HG02852 (cell line): ENCODE data around the gene KIAA0930.
A peak's percentile ranks its signal among the peaks of the same experiment; 100 is the strongest.

ENCODE experiments used
- ATAC-seq: cut with Tn5 transposase; IDR thresholded peaks from one replicate; pipeline ENCODE4 v1.9.1; 2021; ENCODE audit warnings: mild to moderate bottlenecking, moderate library complexity; ENCODE audit not compliant: unreplicated experiment

Gene KIAA0930

DNA sequence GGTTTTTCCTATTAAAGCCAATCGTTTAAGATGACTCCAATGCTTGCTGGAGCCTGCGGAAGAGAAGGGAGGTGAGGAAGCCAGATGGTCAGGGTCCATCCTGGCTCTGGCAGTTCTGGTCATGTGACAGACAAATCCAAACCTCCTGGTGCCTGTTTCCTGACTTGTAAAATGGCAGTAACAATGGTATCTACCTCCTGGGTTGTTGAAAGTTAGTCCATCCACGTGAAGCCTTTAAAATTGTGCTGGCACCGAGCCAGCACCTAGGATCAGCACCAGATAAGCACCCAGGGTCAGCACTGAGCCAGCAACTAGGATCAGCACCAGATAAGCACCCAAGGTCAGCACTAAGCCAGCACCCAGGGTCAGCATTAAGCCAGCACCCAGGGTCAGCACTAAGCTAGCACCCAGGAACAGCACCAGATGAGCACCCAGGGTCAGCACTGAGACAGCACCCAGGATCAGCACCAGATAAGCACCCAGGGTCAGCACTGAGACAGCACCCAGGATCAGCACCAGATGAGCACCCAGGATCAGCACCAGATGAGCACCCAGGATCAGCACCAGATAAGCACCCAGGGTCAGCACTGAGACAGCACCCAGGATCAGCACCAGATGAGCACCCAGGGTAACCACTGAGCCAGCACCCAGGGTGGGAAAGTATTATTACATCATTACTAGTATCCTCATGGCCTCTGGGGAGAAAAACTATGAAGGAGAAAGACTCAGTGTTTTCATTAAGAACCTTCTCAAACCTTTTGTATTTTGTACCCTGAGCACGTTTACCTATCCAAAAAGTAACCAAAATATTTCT is 17.2 kb downstream of the KIAA0930 start:
- no peak for ATAC-seq

DNA sequence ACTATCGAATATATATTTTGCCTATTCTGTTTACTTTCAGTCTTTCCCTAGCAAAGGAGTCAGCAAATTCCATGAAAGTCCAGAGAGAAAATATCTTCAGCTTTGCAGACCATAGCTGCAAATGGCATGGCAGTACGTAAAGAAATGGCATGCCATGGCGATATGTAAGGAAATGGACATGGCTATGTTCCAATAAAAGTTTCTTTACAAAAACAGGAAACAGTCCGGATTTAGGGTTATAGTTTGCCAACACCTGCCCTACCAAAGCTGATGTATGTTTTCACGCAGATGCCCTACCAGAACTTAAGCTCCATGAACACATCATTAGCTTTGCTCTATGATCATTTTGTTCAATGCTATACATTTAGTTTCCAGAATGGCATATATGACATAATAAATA is 19.5 kb downstream of the KIAA0930 start:
- no peak for ATAC-seq

DNA sequence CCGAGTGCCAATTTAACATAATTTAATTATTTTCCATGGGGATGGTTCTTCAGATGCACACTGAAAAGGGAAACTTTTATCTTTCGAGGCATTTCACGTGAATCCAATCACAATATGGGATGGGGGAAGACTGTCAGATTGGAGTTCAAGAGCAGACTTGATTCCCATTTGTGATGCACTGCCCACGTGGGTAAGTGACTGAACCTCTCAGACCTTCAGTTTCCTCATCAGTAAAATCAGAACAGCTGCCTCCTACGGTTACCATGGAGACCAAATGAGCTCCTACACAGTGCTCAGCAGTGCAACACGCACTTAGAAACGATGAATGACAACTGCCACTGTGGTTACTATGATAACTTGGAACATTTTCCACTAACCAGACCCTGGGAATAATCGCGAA is 21.7 kb downstream of the KIAA0930 start:
- peak; percentile 64 for ATAC-seq

GRCh38 chr22:45217806-45218205 is 22.9 kb downstream of the KIAA0930 start:
- no peak for ATAC-seq

GRCh38 chr22:45217345-45217744 is 23.3 kb downstream of the KIAA0930 start:
- ATAC-seq, result no peak

GRCh38 chr22:45216133-45217003 is 24.3 kb downstream of the KIAA0930 start:
- no peak for ATAC-seq

- ATAC-seq, result no peak
Observed at GRCh38 chr22:45212992-45213751, 27.5 kb downstream of the KIAA0930 start.

GRCh38 chr22:45212306-45212709 is 28.4 kb downstream of the KIAA0930 start:
- no peak for ATAC-seq

DNA sequence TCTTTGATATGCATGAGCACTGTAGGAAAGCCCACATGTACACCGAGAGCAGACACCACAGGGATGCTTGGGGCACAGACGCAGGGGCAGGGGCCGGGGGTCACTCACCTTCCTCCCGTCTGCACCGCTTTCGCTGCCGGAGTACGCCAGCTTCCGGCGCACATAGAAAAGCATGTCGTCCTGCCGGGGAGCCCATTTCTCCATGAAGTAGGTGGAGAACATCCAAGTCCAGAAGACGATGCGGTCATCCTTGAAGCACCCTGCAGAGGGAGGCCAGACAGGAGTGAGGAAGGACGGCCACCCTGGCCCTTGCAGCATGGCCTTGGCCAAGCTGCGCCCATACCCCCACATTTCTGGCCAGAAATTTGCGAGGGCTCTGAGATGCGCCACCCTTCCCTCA is 28.8 kb downstream of the KIAA0930 start:
- no peak for ATAC-seq

GRCh38 chr22:45211435-45211834 is 29.3 kb downstream of the KIAA0930 start:
- no peak for ATAC-seq

GRCh38 chr22:45210991-45211390 is 29.7 kb downstream of the KIAA0930 start:
- no peak for ATAC-seq

DNA sequence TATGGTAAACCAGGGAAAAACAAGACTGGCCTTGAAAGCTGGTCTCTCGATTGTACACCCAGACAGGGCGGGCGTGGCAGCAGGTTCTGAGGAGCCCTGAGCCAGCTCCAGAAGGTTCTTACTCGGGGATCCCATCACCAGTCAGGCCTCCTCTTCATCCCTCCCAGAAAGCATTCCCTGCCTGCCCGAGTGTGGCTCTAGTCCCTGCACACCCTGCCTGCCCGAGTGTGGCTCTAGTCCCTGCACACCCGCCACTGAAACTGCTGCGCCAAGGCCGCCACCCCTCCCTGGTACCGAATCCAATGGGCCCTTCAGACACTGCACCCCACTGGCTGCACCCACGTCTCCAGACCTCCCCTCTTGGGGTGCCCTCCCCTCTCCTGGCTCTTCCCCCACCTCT is 30.1 kb downstream of the KIAA0930 start:
- ATAC-seq, result no peak

- no peak for ATAC-seq
Observed at GRCh38 chr22:45210174-45210573, 30.5 kb downstream of the KIAA0930 start.

- ATAC-seq, result no peak
Observed at GRCh38 chr22:45208993-45209838, 31.5 kb downstream of the KIAA0930 start.

GRCh38 chr22:45208696-45208992 is 32.0 kb downstream of the KIAA0930 start:
- ATAC-seq, result no peak

DNA sequence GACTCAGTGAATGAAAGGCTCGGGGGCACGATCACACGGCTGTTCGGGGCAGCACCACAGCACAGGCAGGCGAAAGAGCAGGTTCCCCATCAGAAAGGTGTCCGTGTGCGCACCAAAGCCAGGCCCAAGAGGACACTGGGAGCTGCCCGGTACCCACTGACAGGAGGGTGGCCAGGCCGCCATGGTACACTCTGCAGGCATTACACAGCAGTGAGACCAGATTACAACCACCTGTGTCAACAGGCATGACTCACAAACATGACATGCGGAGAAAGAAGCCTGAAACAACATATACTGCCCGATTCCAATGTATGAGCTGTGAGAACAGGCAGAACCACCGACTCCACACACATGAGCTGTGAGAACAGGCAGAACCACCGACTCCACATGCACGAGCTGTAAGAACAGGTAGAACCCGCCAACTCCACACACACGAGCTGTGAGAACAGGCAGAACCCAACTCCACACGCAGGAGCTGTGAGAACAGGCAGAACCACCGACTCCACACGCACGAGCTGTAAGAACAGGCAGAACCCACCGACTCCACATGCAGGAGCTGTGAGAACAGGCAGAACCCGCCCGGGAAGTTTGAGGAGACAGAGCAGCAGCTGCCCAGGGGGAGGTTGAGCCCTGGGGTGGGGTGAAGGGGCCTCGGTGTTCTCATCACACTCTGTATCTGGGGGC is 32.6 kb downstream of the KIAA0930 start:
- no peak for ATAC-seq

DNA sequence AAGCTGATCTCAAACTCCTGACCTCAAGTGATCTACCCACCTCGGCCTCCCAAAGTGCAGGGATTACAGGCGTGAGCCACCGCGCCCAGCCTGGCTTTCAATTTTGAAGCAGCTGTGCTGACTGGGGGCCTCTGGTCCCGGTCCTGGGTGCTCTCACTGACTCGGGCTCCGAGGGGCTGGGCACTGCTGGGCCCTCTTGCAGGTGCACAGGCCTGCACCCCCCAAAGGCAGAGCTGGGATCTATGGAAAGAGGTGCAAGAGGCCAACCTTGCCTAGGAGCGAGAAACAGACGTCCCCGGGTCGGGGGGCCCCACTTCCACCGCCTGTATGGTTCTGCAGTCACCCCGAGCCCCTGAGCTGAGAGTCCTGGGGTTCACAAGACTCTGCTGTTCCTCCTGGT is 33.2 kb downstream of the KIAA0930 start:
- no peak for ATAC-seq

DNA sequence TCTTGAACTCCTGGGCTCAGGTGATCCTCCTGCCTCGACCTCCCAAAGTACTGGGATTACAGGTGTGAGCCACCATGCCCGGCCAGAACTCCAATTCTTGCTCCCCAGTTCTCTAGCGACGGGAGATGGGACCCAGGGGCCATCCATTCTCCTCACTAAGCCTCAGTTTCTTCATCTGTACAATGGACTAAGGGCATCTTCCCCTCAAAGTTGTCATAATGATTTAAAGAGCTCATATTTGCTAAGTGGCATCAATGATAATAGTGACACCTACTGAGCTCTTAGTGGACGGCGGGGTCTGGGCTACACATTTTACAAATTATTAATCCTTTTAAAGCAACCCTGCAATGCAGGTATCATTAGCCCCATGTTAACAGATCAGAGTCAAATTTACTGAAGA is 34.5 kb downstream of the KIAA0930 start:
- ATAC-seq, result no peak

- no peak for ATAC-seq
Observed at GRCh38 chr22:45205276-45205925, 35.3 kb downstream of the KIAA0930 start.

DNA sequence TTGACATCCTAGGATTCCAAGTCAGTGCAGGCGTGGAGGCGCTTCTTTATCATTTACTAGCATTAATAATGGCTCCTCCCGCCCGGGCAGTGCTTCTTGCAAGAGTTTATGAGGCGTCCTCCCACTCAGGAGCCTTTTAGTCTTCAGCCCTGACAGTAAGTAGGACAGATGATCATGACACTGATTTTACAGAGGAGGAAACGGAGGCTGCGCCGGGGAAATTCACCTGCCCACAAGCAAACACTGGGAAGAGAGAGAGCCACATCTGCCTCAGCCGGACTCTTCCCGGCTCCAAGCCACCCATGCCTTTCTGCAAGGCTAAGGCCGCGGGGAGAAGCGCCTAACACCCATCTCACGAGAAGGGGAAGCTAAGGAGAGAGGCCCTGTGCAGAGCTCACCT is 35.9 kb downstream of the KIAA0930 start:
- ATAC-seq, result no peak
